OCI-LY1 (cell line): ENCODE measurements around the gene ASPSCR1.

Experiments
- H2AFZ ChIP-seq: fragments of 200-600 bp; sonication (generic), shearing (Covaris generic); 2 replicates; pipeline ENCODE4 v1.6.0; 2014; ENCODE audit warnings: antibody characterized with exemption, mild to moderate bottlenecking, low read length
- H3F3A ChIP-seq: fragments of 200-600 bp; sonication (generic), shearing (Covaris generic); 2 replicates; pipeline ENCODE4 v1.6.0; 2014; ENCODE audit warnings: mild to moderate bottlenecking, antibody characterized with exemption, low read length, moderate library complexity; ENCODE audit not compliant: insufficient read depth
- H3K27ac ChIP-seq: fragments of 200-600 bp; sonication (generic); 2 replicates; pipeline ENCODE4 v1.5.1; 2014; ENCODE audit warnings: low read length, mixed run types, mild to moderate bottlenecking, low read depth; ENCODE audit not compliant: poor library complexity, severe bottlenecking
- H3K27me3 ChIP-seq: fragments of 200-600 bp; sonication (generic); 2 replicates; pipeline ENCODE4 v1.6.0; 2014; ENCODE audit warnings: antibody characterized with exemption, mild to moderate bottlenecking, low read length, moderate library complexity; ENCODE audit not compliant: insufficient read depth
- H3K36me3 ChIP-seq: fragments of 200-600 bp; sonication (generic); 2 replicates; pipeline ENCODE4 v1.6.1; 2014; ENCODE audit warnings: mild to moderate bottlenecking, antibody characterized with exemption, low read length, moderate library complexity, mixed read lengths; ENCODE audit not compliant: insufficient read depth
- H3K4me1 ChIP-seq: fragments of 200-600 bp; sonication (generic); 2 replicates; pipeline ENCODE4 v1.5.1; 2014; ENCODE audit warnings: mild to moderate bottlenecking, low read length, moderate library complexity; ENCODE audit not compliant: insufficient read depth, severe bottlenecking
- H3K4me2 ChIP-seq: fragments of 200-600 bp; sonication (generic), shearing (Covaris generic); 2 replicates; pipeline ENCODE4 v1.6.1; 2014; ENCODE audit warnings: low read length
- H3K4me3 ChIP-seq: fragments of 200-600 bp; sonication (generic); 2 replicates; pipeline ENCODE4 v1.5.1; 2014; ENCODE audit warnings: low read length, low read depth, mild to moderate bottlenecking, mixed read lengths; ENCODE audit not compliant: poor library complexity, severe bottlenecking
- H3K79me2 ChIP-seq: fragments of 200-600 bp; shearing (Covaris generic); 2 replicates; pipeline ENCODE4 v1.6.1; 2016; ENCODE audit warnings: mixed run types, low read length, mixed read lengths; ENCODE audit not compliant: insufficient read depth
- H3K9ac ChIP-seq: fragments of 200-600 bp; sonication (generic), shearing (Covaris generic); 2 replicates; pipeline ENCODE4 v1.6.1; 2014; ENCODE audit warnings: mild to moderate bottlenecking, low read length, mixed read lengths
- H3K9me2 ChIP-seq: fragments of 200-600 bp; sonication (generic), shearing (Covaris generic); 2 replicates; pipeline ENCODE4 v1.6.1; 2014; ENCODE audit warnings: low read depth, mild to moderate bottlenecking, low read length, mixed read lengths
- H3K9me3 ChIP-seq: fragments of 200-600 bp; shearing (Covaris generic); 2 replicates; pipeline ENCODE4 v1.6.1; 2014; ENCODE audit warnings: low read length, mixed read lengths
- H4K20me1 ChIP-seq: fragments of 200-600 bp; sonication (generic), shearing (Covaris generic); 2 replicates; pipeline ENCODE4 v1.6.0; 2016; ENCODE audit warnings: mild to moderate bottlenecking, low read length; ENCODE audit not compliant: insufficient read depth
- CTCF ChIP-seq: fragments of 200-600 bp; sonication (generic), shearing (Covaris generic); IDR thresholded peaks from 2 replicates; pipeline ENCODE4 v1.5.1; 2017; ENCODE audit warnings: mild to moderate bottlenecking, antibody characterized with exemption, low read length, moderate library complexity, mixed read lengths
- EZH2 ChIP-seq: fragments of 200-600 bp; sonication (generic), shearing (Covaris generic); IDR thresholded peaks from 2 replicates; pipeline ENCODE4 v1.8.0; 2017; ENCODE audit warnings: borderline replicate concordance, mixed run types, mild to moderate bottlenecking, antibody characterized with exemption, low read length, moderate library complexity, mixed read lengths

ASPSCR1 gene

GRCh38 chr17:82064433-82065192 is 87.2 kb downstream of the ASPSCR1 start:
- Histone ChIP-seq H3K36me3 (peaks cover 43% of the 10 kb centered on the region), H3K9me2 (no peaks in the 10 kb centered on the region), H2AFZ (no peak overlapping the region), H3K4me3 (peak overlapping the region; percentile 79), H3F3A (no peaks in the 10 kb centered on the region), H4K20me1 (no peaks in the 10 kb centered on the region), H3K9me3 (no peaks in the 10 kb centered on the region), H3K9ac (peak overlapping the region; percentile 76), H3K27ac (peak overlapping the region; percentile 29), H3K4me2 (peak overlapping the region; percentile 90), H3K4me1 (peaks cover 25% of the 10 kb centered on the region), H3K79me2 (no peaks in the 10 kb centered on the region), H3K27me3 (no peaks in the 10 kb centered on the region)
- TF ChIP-seq EZH2 (no peak), CTCF (no peak)

- Histone ChIP-seq H3K9ac (peak overlapping the region; percentile 76), H3K27ac (peak overlapping the region; percentile 29), H3K4me1 (peaks cover 25% of the 10 kb centered on the region), H3K4me2 (peak overlapping the region; percentile 90), H3K27me3 (no peaks in the 10 kb centered on the region), H3K4me3 (peak overlapping the region; percentile 79), H2AFZ (no peak overlapping the region), H3K79me2 (no peaks in the 10 kb centered on the region), H3K9me3 (no peaks in the 10 kb centered on the region), H3K36me3 (peaks cover 37% of the 10 kb centered on the region; the same call in 1 of the 2 replicates), H3K9me2 (no peaks in the 10 kb centered on the region), H4K20me1 (no peaks in the 10 kb centered on the region), H3F3A (no peaks in the 10 kb centered on the region)
- TF ChIP-seq CTCF (no peak), EZH2 (no peak)
Observed at GRCh38 chr17:82065193-82065637, 87.8 kb downstream of the ASPSCR1 start.

GRCh38 chr17:82065638-82066303 is 88.3 kb downstream of the ASPSCR1 start, which contains the start of gene DUS1L:
Gene DUS1L (minus strand): TSS chr17:82065804. CDS start chr17:82065059, 745 bp downstream.
- H3K27me3 ChIP-seq, result no peaks in the 10 kb centered on the region
- H4K20me1 ChIP-seq, result no peaks in the 10 kb centered on the region
- peak within 1 kb of the TSS; percentile 43 for H3K27ac ChIP-seq
- H3K9ac ChIP-seq, result peak within 1 kb of the TSS; percentile 82
- no peaks in the 10 kb centered on the region for H3K79me2 ChIP-seq
- peaks cover 32% of the 10 kb centered on the region; the same call in 1 of the 2 replicates for H3K36me3 ChIP-seq
- TF ChIP-seq CTCF, result no peak
- no peak for TF ChIP-seq EZH2
- peak within 1 kb of the TSS; percentile 97 for H3K4me2 ChIP-seq
- peak within 1 kb of the TSS; percentile 79 for H3K4me3 ChIP-seq
- peak within 1 kb of the TSS; percentile 51; the same call in 1 of the 2 replicates for H2AFZ ChIP-seq
- H3K9me2 ChIP-seq, result no peaks in the 10 kb centered on the region
- peaks cover 25% of the 10 kb centered on the region for H3K4me1 ChIP-seq
- H3K9me3 ChIP-seq, result no peaks in the 10 kb centered on the region
- H3F3A ChIP-seq, result no peaks in the 10 kb centered on the region
